ENCODE results near the gene ADRM1.

DNA sequence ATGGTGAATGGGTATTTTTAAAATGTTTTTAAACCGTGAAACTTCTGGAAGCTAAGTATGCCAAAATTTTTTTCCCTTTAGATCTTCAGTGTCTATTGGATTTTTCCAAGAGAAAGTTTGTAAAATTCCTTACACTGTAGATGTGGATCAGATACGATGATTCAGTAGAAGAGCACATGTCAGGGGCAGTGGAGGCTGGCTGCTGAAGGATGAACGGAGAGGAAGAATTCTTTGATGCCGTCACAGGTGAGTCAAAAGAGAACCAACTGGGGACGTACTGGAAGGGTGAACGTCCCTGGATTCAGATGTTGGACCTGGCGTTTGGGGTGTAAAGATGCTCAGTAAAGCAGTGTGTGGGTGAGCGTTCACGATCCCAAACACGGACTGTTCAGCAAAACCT is 46.8 kb upstream of the ADRM1 start:
- TF ChIP-seq, protein P1, sequence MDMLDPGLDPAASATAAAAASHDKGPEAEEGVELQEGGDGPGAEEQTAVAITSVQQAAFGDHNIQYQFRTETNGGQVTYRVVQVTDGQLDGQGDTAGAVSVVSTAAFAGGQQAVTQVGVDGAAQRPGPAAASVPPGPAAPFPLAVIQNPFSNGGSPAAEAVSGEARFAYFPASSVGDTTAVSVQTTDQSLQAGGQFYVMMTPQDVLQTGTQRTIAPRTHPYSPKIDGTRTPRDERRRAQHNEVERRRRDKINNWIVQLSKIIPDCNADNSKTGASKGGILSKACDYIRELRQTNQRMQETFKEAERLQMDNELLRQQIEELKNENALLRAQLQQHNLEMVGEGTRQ (CRISPR knock-in tag; IDR thresholded peaks at IDR 0.05): no peak
- no peak for TF ChIP-seq SMAD3 (CRISPR knock-in tag; IDR thresholded peaks at IDR 0.05; ENCODE audit: borderline replicate concordance)
- no peak for TF ChIP-seq CTCF (IDR thresholded peaks at IDR 0.05)
- TF ChIP-seq MAX (CRISPR knock-in tag; IDR thresholded peaks at IDR 0.05): no peak
- no peak for TF ChIP-seq ZNF317 (CRISPR knock-in tag; IDR thresholded peaks at IDR 0.05; ENCODE audit: borderline replicate concordance, low read depth)
- TF ChIP-seq, protein P2, sequence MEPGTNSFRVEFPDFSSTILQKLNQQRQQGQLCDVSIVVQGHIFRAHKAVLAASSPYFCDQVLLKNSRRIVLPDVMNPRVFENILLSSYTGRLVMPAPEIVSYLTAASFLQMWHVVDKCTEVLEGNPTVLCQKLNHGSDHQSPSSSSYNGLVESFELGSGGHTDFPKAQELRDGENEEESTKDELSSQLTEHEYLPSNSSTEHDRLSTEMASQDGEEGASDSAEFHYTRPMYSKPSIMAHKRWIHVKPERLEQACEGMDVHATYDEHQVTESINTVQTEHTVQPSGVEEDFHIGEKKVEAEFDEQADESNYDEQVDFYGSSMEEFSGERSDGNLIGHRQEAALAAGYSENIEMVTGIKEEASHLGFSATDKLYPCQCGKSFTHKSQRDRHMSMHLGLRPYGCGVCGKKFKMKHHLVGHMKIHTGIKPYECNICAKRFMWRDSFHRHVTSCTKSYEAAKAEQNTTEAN (CRISPR knock-in tag; IDR thresholded peaks at IDR 0.05): no peak
- TF ChIP-seq ESRRA (CRISPR knock-in tag; IDR thresholded peaks at IDR 0.05; ENCODE audit: borderline replicate concordance): no peak
- TF ChIP-seq ZNF263 (CRISPR knock-in tag; IDR thresholded peaks at IDR 0.05; ENCODE audit: low read depth): no peak
- no peak for TF ChIP-seq ELF4 (CRISPR knock-in tag; IDR thresholded peaks at IDR 0.05; ENCODE audit: low read depth)
